ENCODE measurements around the gene C2CD2.

The C2CD2 gene

DNA sequence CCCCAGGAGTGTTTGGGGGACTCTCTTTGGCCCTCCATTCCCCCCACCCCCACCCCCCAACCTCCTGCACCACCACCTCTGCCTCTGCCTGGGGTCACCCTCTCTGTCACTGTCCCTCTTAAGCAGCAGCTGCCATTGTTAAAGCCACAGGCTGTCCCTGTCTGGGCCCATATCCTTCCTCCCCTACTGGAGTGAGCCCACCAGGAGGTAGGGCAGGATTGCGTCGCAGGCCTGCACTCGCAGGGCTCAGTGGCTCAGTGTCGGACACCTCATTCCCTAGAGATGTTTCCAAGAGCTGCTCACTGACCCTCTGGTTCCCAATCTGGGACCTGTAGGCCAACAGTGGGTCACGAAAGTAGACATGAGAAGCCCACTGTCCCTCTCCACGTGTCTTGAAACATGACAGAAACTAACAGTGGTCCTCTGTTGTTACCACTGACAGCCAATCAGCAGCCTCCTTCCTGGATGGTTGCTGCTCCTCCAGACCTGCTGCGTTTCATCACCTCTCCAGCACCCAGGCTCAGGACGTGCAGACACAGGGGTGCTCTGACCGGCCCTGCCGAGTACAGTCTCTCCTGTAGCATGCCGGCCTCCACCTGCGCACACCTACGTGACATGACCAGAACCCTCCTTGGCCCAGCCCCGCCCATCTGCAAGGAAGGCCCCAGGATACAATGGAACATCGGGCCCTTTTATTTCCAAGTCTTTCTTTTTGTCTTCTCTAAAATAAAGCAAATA lies 82.4 kb downstream of the C2CD2 start:
- no peak for DNase-seq (ENCODE audit: low read depth)
- no peak for TF ChIP-seq CTCF (IDR thresholded peaks at IDR 0.05; ENCODE audit: insufficient read depth, low read depth, low read length, missing control alignments)
- no peak overlapping the region for H3K4me3 ChIP-seq (ENCODE audit: low read length)

GRCh38 chr21:41869771-41870170 lies 84.0 kb downstream of the C2CD2 start:
- H3K4me3 ChIP-seq (ENCODE audit: low read length) = no peak overlapping the region
- TF ChIP-seq CTCF (IDR thresholded peaks at IDR 0.05; ENCODE audit: insufficient read depth, low read depth, low read length, missing control alignments) = no peak
- DNase-seq (ENCODE audit: low read depth) = no peak

- DNase-seq (ENCODE audit: low read depth) = no peak
- H3K4me3 ChIP-seq (ENCODE audit: low read length) = no peak overlapping the region
- no peak for TF ChIP-seq CTCF (IDR thresholded peaks at IDR 0.05; ENCODE audit: insufficient read depth, low read depth, low read length, missing control alignments)
Measured at GRCh38 chr21:41868062-41868710, 85.6 kb downstream of the C2CD2 start.

DNA sequence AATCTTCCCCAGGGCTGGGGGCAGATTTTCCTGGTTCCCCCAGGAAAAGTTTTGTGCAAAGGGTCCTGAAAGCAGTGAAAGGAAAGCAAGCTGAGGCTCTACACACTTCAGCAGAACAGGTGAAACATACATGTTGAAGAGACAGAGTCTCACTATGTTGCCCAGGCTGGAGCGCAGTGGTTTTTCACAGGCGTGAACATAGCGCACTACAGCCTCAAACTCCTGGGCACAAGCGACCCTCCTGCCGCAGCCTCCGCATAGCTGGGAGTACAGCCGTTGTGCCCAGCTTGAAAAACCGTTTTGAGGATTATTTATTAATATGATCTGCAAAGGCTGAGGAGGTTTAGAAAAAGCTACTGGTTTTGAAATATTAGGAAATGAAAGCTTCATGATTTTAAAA lies 86.5 kb downstream of the C2CD2 start:
- TF ChIP-seq CTCF (IDR thresholded peaks at IDR 0.05; ENCODE audit: insufficient read depth, low read depth, low read length, missing control alignments) = no peak
- no peak for DNase-seq (ENCODE audit: low read depth)
- H3K4me3 ChIP-seq (ENCODE audit: low read length) = no peak overlapping the region

GRCh38 chr21:41866274-41866809 lies 87.5 kb downstream of the C2CD2 start:
- TF ChIP-seq CTCF (IDR thresholded peaks at IDR 0.05; ENCODE audit: insufficient read depth, low read depth, low read length, missing control alignments) = no peak
- no peak overlapping the region for H3K4me3 ChIP-seq (ENCODE audit: low read length)
- DNase-seq (ENCODE audit: low read depth) = no peak

DNA sequence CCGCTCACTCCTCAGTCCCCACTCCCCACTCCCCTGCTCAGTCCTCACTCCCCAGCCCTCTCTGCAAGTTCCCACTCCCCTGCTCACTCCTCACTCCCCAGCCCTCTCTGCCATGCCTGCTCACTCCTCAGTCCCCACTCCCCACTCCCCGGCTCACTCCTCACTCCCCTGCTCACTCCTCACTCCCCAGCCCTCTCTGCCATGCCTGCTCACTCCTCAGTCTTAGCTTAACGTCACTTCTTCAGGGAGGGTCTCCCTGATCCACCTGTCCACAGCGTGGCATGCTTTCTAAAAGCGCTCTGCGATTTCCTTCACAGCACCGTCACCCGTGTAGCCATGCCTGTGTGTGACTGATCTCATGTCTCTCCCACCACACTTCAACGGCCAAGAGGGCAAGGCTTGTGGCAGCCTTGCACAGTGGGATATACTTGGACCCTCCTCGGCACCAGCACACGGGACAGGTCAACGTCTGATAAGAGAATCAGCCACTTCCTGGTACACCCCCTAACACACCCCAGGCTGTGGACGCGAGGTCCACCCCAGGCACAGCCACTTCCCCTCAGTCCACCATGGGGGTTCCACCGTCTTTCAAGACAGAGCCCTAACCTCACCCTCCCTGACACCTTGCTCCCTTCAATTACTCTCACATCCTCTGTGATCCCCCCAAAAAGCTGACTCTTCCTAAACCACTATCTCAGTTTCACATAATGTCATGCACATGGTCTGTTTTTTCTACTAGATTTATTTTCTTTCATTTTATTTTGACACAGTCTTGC lies 88.6 kb downstream of the C2CD2 start:
- no peak for TF ChIP-seq CTCF (IDR thresholded peaks at IDR 0.05; ENCODE audit: insufficient read depth, low read depth, low read length, missing control alignments)
- H3K4me3 ChIP-seq (ENCODE audit: low read length) = no peak overlapping the region
- no peak for DNase-seq (ENCODE audit: low read depth)
